HepG2 (cell line): Measurements from ENCODE around the gene TENM3. TPM values are rescaled to one million over a fixed set of nuclear protein-coding genes. Genes with fewer than 3 reads are reported as not detected.

Source experiments
- TOPORS ChIP-seq: sonication (generic); formaldehyde crosslinking; IDR thresholded peaks from 2 replicates; pipeline ENCODE4 v1.8.0; 2023; ENCODE audit warnings: mild to moderate bottlenecking, missing genetic modification reagents
- ZNF232 ChIP-seq: sonication (generic); formaldehyde crosslinking; IDR thresholded peaks from 2 replicates; pipeline ENCODE4 v1.4.0; 2020; ENCODE audit warnings: missing genetic modification reagents, borderline replicate concordance
- polyA plus RNA-seq, 8 experiments: library from polyadenylated mRNA; depleted of rRNA in 3 of 8; stranded (reverse) in 7 of 8; unstranded in 1 of 8; fragments of >200 nt; fragmentation: Illumina TruSeq in 4 of 8; extraction: Trizol in 4 of 8; gene quantifications; 2 replicates each; pipeline versions ENCODE4 v1.2.1 to v1.2.3, GENCODE V29; 2011 to 2016; ENCODE audit warnings: low read depth in 4 of 8, missing spikeins in 1 of 8, mixed read lengths in 1 of 8; ENCODE audit not compliant: insufficient read depth in 1 of 8
- total RNA-seq, 5 experiments: library from RNA; depleted of rRNA; stranded (reverse); fragments of >200 nt; fragmentation: Illumina TruSeq; extraction: Trizol; gene quantifications; 2 replicates each; pipeline ENCODE4 v1.2.3, GENCODE V29; 2016; ENCODE audit warnings: low read depth in 1 of 5
- TF ChIP-seq, protein P1 (sequence below), 2 experiments: fragments of 450-650 bp in 1 of 2; sonication (generic) in 1 of 2; formaldehyde crosslinking in 1 of 2; IDR thresholded peaks; 2 replicates each; pipeline versions ENCODE4 v1.6.1 to v1.8.0; 2016 to 2022; ENCODE audit warnings: antibody characterized with exemption in 1 of 2, mild to moderate bottlenecking in 1 of 2, missing genetic modification reagents in 1 of 2
- TF ChIP-seq, protein P2 (sequence below): IDR thresholded peaks from 2 replicates; pipeline ENCODE4 v1.6.1; 2016
- TF ChIP-seq, protein P3 (sequence below): sonication (generic); formaldehyde crosslinking; IDR thresholded peaks from 2 replicates; pipeline ENCODE4 v1.8.1; 2023; ENCODE audit warnings: mild to moderate bottlenecking, missing genetic modification reagents

The TENM3 gene
- total and polyA plus RNA-seq, 2 of the 13 experiments (the other 11 are each of a cell fraction or from before 2014, with no cell fraction given) = 0.04 TPM; not detected in 1

DNA sequence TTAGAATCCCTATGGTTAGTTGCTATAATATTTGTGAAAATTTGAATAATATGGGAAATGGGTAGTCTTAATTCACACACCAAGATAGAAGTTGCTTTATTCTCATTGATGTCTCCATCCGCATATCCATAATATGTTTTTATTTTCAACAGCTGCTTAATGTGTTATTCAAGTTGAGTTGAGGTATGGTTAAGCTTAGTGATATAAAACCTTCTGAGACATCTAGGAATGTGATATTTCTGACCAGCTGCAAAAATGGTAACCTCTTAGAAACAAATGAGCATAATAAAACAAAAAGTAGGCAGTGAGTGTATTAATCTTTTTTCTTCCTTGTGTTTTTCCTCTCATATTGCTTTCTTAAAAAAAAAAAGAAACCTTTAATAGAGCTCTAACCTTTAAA lies 172.9 kb downstream of the TENM3 start (continued):
- TF ChIP-seq, protein P1, sequence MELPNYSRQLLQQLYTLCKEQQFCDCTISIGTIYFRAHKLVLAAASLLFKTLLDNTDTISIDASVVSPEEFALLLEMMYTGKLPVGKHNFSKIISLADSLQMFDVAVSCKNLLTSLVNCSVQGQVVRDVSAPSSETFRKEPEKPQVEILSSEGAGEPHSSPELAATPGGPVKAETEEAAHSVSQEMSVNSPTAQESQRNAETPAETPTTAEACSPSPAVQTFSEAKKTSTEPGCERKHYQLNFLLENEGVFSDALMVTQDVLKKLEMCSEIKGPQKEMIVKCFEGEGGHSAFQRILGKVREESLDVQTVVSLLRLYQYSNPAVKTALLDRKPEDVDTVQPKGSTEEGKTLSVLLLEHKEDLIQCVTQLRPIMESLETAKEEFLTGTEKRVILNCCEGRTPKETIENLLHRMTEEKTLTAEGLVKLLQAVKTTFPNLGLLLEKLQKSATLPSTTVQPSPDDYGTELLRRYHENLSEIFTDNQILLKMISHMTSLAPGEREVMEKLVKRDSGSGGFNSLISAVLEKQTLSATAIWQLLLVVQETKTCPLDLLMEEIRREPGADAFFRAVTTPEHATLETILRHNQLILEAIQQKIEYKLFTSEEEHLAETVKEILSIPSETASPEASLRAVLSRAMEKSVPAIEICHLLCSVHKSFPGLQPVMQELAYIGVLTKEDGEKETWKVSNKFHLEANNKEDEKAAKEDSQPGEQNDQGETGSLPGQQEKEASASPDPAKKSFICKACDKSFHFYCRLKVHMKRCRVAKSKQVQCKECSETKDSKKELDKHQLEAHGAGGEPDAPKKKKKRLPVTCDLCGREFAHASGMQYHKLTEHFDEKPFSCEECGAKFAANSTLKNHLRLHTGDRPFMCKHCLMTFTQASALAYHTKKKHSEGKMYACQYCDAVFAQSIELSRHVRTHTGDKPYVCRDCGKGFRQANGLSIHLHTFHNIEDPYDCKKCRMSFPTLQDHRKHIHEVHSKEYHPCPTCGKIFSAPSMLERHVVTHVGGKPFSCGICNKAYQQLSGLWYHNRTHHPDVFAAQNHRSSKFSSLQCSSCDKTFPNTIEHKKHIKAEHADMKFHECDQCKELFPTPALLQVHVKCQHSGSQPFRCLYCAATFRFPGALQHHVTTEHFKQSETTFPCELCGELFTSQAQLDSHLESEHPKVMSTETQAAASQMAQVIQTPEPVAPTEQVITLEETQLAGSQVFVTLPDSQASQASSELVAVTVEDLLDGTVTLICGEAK (IDR thresholded peaks at IDR 0.05) = no peak
- TF ChIP-seq, protein P1 (CRISPR knock-in tag; IDR thresholded peaks at IDR 0.05) = no peak
- TF ChIP-seq, protein P2, sequence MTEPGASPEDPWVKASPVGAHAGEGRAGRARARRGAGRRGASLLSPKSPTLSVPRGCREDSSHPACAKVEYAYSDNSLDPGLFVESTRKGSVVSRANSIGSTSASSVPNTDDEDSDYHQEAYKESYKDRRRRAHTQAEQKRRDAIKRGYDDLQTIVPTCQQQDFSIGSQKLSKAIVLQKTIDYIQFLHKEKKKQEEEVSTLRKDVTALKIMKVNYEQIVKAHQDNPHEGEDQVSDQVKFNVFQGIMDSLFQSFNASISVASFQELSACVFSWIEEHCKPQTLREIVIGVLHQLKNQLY (CRISPR knock-in tag) = no peak
- no peak for TF ChIP-seq TOPORS
- TF ChIP-seq, protein P3, sequence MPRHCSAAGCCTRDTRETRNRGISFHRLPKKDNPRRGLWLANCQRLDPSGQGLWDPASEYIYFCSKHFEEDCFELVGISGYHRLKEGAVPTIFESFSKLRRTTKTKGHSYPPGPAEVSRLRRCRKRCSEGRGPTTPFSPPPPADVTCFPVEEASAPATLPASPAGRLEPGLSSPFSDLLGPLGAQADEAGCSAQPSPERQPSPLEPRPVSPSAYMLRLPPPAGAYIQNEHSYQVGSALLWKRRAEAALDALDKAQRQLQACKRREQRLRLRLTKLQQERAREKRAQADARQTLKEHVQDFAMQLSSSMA (CRISPR knock-in tag) = no peak
- no peak for TF ChIP-seq ZNF232 (CRISPR knock-in tag)
- TF ChIP-seq, all 625 proteins: peak for 0
